Right cardiac atrium (tissue), 5 donors: Measurements from ENCODE around the gene CCNJL. TPM values are rescaled to one million over a fixed set of nuclear protein-coding genes. Genes with fewer than 3 reads are reported as not detected.
"Not testable (repeated sequence)": the region's sequence is repeated elsewhere in the genome, so short reads cannot be mapped to it uniquely, and the experiment has no call there.

Source experiments
- ATAC-seq, 2 donors: fragments of 200-7000 bp; cut with Tn5 transposase; one replicate each; pipeline versions ENCODE4 v1.8.0 to v1.9.1; 2020; ENCODE audit warnings: moderate library complexity in 2 of 2, mild to moderate bottlenecking in 1 of 2
- DNase-seq, 3 donors: peaks; one replicate each; pipeline ENCODE4 v3.0.0-alpha.2; 2020
- H3K27ac ChIP-seq: one replicate; pipeline ENCODE4 v1.5.1; 2013; ENCODE audit warnings: mild to moderate bottlenecking, low read length, control low read depth, moderate library complexity
- H3K27me3 ChIP-seq: one replicate; pipeline ENCODE4 v1.6.1; 2013; ENCODE audit not compliant: control insufficient read depth, insufficient read depth
- H3K4me1 ChIP-seq: one replicate; pipeline ENCODE4 v1.6.1; 2013; ENCODE audit warnings: low read length; ENCODE audit not compliant: control insufficient read depth, insufficient read depth
- H3K4me3 ChIP-seq: one replicate; pipeline ENCODE4 v1.5.1; 2013; ENCODE audit warnings: low read length, control low read depth
- H3K9me3 ChIP-seq: one replicate; pipeline ENCODE4 v1.6.1; 2013; ENCODE audit warnings: low read length; ENCODE audit not compliant: control insufficient read depth
- WGBS: extraction: QIAGEN DNeasy Blood & Tissue Kit; methylation state at CpG from one replicate; pipeline ENCODE4 v1.1.7; 2013; 5-methylcytosine and 5-hydroxymethylcytosine counted together
- intact Hi-C, 4 donors: fragments of 100-400 bp; cut with DNase I; formaldehyde crosslinking; loops; one replicate each; pipeline versions ENCODE4 v1.11.0 to v1.14.0; 2022 to 2023
- polyA plus RNA-seq: library from polyadenylated mRNA; stranded (reverse); fragments of 200-250 nt; gene quantifications from one replicate; pipeline ENCODE4 v1.2.3, GENCODE V29; 2013
- total RNA-seq, 4 donors: library from RNA; stranded (reverse); fragmentation: NEBNext Ultra II Directional; extraction: Animal tissue kit (Norgen Biotek cat#: 25700); gene quantifications; one replicate each; pipeline ENCODE4 v1.2.1, GENCODE V29; 2021
- donor health status: healthy with polysubstance abuse.
- donor health status: DM: no; HTN: yes; CAD: no.
- donor health status: DM: no; HTN: no; CAD: no.
- donor health status: DM: no; HTN: yes; CAD: no; lungs with severe emphysema.
- donor health status: DM: yes; HTN: yes; CAD: no.

Gene CCNJL
- total and polyA plus RNA-seq, 5 donors = 4.1 to 8.6 (median 5.7) TPM

DNA sequence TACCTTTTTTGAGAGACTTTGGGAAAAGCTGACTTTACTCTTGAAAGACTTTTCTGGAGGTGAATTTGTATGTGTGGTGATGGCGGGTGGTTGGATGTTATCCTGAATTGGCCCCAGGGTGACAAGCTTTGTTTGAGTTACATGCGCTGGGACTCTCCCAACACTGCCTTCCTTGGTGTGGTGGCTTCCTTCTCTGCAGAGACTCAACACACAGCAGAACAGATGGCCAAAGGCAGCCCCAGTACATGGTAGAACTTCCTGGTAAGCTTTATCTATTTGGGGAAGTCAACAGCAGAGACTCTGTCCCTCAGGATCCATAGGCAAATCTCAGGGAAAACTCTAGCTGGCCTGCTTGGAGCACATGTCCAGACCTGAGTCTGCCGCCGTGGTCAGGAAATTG lies 39.9 kb upstream of the CCNJL start:
- H3K27ac ChIP-seq = no peak overlapping the region
- no peaks in the 10 kb centered on the region for H3K9me3 ChIP-seq
- peaks cover 3% of the 10 kb centered on the region for H3K4me1 ChIP-seq
- intact Hi-C loops = no loop called here
- WGBS = 96% methylated on average over 4 of the region's 4 CpGs
- H3K4me3 ChIP-seq = no peak overlapping the region
- DNase-seq (no peak), ATAC-seq (no peak)
- H3K27me3 ChIP-seq = no peaks in the 10 kb centered on the region

DNA sequence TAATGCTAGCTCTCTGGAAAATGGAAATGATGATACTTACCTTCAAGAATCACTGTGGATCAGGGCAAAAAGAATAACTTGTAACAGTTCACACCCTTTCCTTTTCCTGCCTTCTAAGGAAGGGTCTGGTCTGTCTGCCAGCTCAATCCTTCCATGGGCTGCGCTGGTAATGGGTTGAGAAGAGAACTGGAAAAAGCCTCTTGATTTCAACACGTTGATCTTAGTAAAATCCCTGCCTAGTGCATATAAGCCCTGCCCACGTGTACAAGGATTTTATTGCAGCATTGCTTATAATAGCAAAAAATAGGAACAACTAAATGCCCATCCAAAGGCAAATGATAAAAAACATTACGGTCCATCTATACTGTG lies 37.6 kb upstream of the CCNJL start:
- no peak overlapping the region for H3K4me3 ChIP-seq
- ATAC-seq (peak in 1 of 2 donors; percentile 59), DNase-seq (no peak)
- no peak overlapping the region for H3K27ac ChIP-seq
- peaks cover 4% of the 10 kb centered on the region for H3K4me1 ChIP-seq
- no peaks in the 10 kb centered on the region for H3K9me3 ChIP-seq
- intact Hi-C loops = loop anchor here (5.0 to 10.0 kb wide), 4 partner anchors 105 to 328 kb away; no protein-coding TSS in a partner anchor
- H3K27me3 ChIP-seq = no peaks in the 10 kb centered on the region
- 70% methylated on average over 4 of the region's 4 CpGs for WGBS

DNA sequence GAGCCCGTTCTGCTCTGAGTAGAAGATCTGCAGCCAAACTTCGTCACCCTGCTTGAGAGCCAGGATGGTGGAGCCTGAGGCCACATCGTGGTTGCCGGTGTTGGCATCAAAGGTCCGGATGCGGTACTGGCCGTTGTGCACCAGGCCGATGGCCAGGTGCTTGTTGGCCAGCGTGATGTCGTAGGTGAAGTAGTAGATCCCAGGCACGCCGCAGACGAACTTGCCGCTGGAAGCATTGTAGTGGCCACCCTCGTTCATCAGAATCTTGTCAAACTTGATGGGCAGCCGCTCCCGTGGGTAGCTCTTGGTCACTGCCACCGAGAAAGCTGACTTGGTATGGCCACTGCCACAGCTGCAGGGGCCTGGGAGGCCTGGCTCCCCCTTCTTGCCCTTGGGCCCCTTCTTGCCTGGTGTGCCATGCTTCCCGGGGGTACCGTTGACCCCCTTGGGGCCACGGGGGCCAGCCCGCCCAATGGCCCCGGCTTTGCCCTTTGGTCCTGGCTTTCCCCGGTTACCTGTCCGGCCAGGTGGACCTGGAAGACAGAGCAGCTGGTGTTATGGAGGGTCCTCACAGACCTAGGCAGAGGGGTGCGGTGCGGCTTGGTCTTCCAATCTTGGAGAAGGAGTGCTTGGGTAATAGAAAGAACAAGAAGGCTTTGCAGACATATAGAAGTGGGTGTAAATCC lies 37.0 kb upstream of the CCNJL start:
- ATAC-seq (no peak), DNase-seq (no peak)
- Histone ChIP-seq H3K27ac (no peak overlapping the region), H3K4me1 (peaks cover 4% of the 10 kb centered on the region), H3K4me3 (no peak overlapping the region), H3K27me3 (no peaks in the 10 kb centered on the region), H3K9me3 (no peaks in the 10 kb centered on the region)
- intact Hi-C loops = loop anchor here (5.0 to 10.0 kb wide), 4 partner anchors 105 to 327 kb away; no protein-coding TSS in a partner anchor
- WGBS = 95% methylated on average over 27 of the region's 27 CpGs

DNA sequence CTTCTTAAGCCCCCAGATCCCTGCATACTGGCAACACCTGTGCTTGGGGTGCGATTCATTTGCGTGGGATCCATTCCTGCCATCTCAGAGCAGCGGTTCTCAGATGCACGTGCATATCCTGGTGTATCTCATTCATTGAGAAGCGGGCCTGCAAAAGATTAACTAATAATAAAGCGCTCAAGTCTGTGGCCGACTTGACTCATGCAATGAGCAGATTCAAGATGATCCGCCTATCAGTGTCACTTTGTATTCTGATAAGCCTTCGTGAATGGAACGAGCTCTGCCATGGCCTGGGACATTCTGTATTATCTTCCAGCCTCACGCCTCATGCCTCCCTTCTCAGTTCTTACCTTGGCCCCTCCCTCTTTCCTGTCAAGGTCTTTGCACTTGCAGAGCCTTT lies 35.7 kb upstream of the CCNJL start:
- no peaks in the 10 kb centered on the region for H3K27me3 ChIP-seq
- DNase-seq = no peak
- no peak overlapping the region for H3K4me3 ChIP-seq
- peaks cover 4% of the 10 kb centered on the region for H3K4me1 ChIP-seq
- WGBS = 73% methylated on average over 11 of the region's 11 CpGs
- no peaks in the 10 kb centered on the region for H3K9me3 ChIP-seq
- ATAC-seq = no peak
- H3K27ac ChIP-seq = no peak overlapping the region
- intact Hi-C loops = loop anchor here (5.0 to 10.0 kb wide), 4 partner anchors 103 to 326 kb away; no protein-coding TSS in a partner anchor

DNA sequence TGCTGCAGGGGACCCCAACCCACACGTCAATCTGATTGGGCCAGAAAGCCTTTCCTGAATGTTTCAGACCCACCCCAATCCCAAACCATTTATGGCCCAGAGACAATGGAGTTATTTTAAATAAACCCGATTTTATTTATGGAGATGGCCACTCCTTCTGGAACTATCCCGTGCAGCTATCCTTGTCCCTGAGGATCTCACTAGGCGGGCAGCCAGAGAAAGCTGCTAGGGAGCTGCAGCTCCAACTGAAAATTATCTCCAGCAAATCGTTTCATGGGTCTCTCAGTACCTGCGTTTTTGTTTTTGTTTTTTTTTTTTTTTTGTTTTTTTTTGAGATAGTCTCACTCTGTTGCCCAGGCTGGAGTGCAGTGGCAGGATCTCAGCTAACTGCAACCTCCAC lies 35.1 kb upstream of the CCNJL start:
- whole genome bisulfite sequencing = 40% methylated on average over 6 of the region's 6 CpGs
- no peaks in the 10 kb centered on the region for H3K9me3 ChIP-seq
- DNase-seq (peak in 1 of 3 donors; percentile 68), ATAC-seq (no peak)
- H3K4me3 ChIP-seq = no peak overlapping the region
- no peaks in the 10 kb centered on the region for H3K27me3 ChIP-seq
- no peak overlapping the region for H3K27ac ChIP-seq
- intact Hi-C loops = loop anchor here (5.0 to 10.0 kb wide), 4 partner anchors 103 to 325 kb away; no protein-coding TSS in a partner anchor
- H3K4me1 ChIP-seq = peaks cover 4% of the 10 kb centered on the region

DNA sequence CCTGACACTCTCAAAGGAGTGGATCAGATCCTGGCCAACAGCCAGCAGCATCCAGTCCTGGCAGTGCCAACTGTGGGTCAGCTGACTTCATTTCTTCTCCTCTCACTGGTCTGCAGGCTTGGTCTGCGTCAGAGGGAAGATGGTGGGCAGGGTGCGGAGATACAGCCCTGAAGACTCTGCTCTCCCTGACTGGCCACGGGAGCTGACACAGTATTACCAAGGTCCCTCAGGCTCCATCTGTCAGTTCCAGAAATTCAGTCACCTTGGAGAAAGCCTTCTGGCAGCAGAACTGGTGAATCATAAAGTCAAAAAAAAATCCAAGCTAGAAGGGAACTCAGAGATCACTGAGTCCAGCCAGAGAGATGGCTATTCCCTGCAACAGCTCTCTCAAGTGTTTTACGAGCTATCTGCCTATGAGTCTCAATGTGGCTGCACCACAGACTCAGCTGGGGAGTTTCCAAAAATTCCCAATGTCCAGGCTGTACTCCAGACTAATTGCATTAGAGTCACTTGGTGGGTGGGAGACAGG lies 30.1 kb upstream of the CCNJL start:
- intact Hi-C loops = loop anchor here in 3 of 4 donors (5.0 to 10.0 kb wide), 3 partner anchors 98 to 320 kb away; no protein-coding TSS in a partner anchor
- H3K27me3 ChIP-seq = no peaks in the 10 kb centered on the region
- H3K4me1 ChIP-seq = peaks cover 4% of the 10 kb centered on the region
- no peak overlapping the region for H3K4me3 ChIP-seq
- ATAC-seq = peak; percentile 19 to 28
- H3K27ac ChIP-seq = no peak overlapping the region
- WGBS = 71% methylated on average over 4 of the region's 4 CpGs
- DNase-seq = no peak
- no peaks in the 10 kb centered on the region for H3K9me3 ChIP-seq

DNA sequence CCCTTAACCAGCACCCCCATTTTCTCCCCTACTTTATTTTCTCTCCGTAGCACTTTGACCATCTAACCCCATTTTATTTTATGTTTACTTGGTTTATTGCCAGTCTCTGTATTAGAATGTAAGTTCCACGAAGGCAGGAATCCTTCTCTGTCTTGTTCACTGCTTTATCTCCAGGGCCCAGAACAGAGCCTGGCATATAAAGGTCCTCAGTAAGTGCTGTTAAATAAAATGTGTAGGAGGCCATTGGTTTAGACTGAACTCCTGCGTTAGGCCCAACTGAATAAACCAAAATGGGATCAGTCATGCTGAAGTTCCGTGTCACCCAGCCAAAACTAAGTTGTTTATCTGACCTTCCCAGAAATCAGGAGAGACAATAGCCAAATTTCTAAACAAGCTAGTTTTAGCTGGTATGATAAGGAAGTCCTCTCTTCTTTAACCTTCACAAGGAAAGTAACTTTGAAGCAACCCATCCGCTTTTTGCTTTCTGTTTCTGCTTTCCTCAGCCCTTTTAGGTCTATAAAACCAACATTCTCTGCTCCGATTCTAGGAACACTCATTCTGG lies 29.0 kb upstream of the CCNJL start:
- 80% methylated on average over 6 of the region's 6 CpGs for WGBS

DNA sequence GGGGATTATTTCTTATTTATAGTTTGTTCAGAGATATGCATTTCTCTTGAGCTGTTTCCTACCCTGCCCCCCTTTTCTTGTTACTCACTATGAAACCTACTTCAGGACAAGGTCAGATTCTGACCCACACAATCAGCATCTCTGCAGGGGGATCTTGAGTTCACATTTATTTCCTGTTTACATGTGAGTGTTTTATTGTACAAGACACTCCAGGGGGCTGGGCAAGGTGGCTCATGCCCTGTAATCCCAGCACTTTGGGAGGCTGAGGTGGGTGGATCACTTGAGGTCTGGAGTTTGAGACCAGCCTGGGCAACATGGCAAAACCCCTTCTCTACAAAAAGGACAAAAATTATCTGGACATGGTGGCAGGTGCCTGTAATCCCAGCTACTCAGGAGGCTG lies 28.1 kb upstream of the CCNJL start:
- not testable (repeated sequence) for H3K4me3 ChIP-seq, H3K27me3 ChIP-seq, H3K4me1 ChIP-seq, H3K27ac ChIP-seq, H3K9me3 ChIP-seq, DNase-seq, ATAC-seq
- intact Hi-C loops = loop anchor here in 3 of 4 donors (5.0 to 10.0 kb wide), 3 partner anchors 96 to 318 kb away; no protein-coding TSS in a partner anchor

More for the DNA sequence above, 29.0 kb upstream of the CCNJL start:
- Histone ChIP-seq H3K27me3 (no peaks in the 10 kb centered on the region), H3K9me3 (no peaks in the 10 kb centered on the region), H3K4me1 (peaks cover 2% of the 10 kb centered on the region), H3K4me3 (no peak overlapping the region), H3K27ac (no peak overlapping the region)
- intact Hi-C loops = loop anchor here in 3 of 4 donors (5.0 to 10.0 kb wide), 3 partner anchors 97 to 319 kb away; no protein-coding TSS in a partner anchor
- ATAC-seq = no peak
- DNase-seq = no peak

DNA sequence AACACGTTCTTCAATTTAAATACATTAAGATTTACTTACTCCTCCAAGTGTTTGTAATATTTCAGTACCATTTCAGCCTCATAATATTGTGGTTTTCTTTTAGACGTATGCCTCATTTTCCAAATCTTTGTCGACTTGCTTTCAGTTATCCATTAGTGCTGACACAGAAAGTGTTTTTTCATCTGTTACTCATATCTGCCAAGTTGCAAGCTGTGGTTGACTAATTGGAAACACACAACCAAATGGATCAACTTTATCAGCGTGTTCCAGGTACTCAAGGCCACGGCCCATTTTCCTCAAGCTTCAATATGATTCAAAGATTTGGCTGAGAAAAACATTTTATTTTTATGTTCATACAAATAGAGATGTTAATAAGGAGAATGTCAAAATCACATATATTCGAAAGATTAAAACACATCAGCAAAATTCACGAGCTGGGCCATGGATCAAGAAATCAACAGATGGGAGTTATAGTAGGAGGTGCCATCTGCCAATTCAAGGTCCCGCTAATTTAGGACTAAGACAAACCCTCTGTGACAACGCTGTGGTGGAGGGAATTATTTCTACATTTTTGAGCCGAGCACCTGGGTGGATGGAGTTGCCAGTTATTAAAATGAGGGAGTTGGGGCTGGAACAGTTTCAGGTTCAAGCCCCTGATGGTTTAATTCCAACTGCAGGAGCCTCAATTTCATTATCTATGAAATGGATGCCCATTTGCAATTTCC lies 27.2 kb upstream of the CCNJL start:
- Histone ChIP-seq H3K4me3 (no peak overlapping the region), H3K27me3 (no peaks in the 10 kb centered on the region), H3K27ac (no peak overlapping the region), H3K9me3 (no peaks in the 10 kb centered on the region), H3K4me1 (peaks cover 2% of the 10 kb centered on the region)
- 86% methylated on average over 10 of the region's 10 CpGs for WGBS
- DNase-seq (no peak), ATAC-seq (no peak)
- intact Hi-C loops = loop anchor here in 3 of 4 donors (5.0 to 10.0 kb wide), 3 partner anchors 95 to 317 kb away; no protein-coding TSS in a partner anchor

DNA sequence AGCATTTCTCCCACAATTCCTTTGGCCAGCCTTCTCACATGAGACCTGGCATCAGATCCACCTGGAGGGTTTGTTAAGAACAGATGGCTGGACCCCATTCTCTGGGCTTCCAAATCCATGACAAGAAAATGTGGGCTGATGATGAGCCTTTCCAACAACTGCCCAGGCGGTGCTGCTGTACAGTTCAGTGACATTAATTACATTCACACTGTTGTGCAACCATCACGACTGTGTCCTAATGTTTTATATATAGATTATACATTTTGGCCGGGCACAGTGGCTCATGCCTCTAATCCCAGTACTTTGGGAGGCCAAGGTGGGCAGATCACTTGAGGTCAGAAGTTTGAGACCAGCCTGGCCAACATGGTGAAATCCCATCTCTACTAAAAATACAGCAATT lies 22.4 kb upstream of the CCNJL start:
- ATAC-seq, DNase-seq, H3K9me3 ChIP-seq, H3K27ac ChIP-seq, H3K4me3 ChIP-seq, H3K27me3 ChIP-seq, H3K4me1 ChIP-seq, intact Hi-C loops: not testable (repeated sequence)
- WGBS = 82% methylated on average over 3 of the region's 3 CpGs

DNA sequence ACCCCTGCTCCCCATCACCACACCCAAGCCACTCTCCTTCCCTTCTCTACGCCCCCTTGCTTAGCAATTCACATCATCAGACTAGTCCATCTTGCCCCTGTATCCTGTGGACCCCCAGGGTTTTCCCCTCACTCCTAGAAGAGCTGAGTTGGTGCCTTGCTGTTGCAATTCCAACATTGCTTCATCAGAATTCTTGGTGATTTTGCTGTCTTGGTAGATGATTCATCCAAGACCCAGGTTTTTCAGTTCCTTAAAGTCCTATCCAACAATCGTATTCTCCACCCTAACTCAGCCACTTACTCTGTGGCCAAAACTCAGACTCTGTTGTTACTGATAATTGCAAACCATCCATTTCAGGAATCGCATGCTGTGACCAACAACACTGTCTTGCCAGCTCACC lies 21.4 kb upstream of the CCNJL start:
- no peaks in the 10 kb centered on the region for H3K27me3 ChIP-seq
- intact Hi-C loops = no loop called here
- H3K9me3 ChIP-seq = no peaks in the 10 kb centered on the region
- DNase-seq (no peak), ATAC-seq (no peak)
- no peaks in the 10 kb centered on the region for H3K4me1 ChIP-seq
- H3K27ac ChIP-seq = no peak overlapping the region
- no peak overlapping the region for H3K4me3 ChIP-seq
- WGBS = 82% methylated on average over 3 of the region's 3 CpGs
